Measurements from ENCODE around the gene KCNK4.
"Not testable (repeated sequence)": the region's sequence is repeated elsewhere in the genome, so short reads cannot be mapped to it uniquely, and the experiment has no call there.

Gene KCNK4

DNA sequence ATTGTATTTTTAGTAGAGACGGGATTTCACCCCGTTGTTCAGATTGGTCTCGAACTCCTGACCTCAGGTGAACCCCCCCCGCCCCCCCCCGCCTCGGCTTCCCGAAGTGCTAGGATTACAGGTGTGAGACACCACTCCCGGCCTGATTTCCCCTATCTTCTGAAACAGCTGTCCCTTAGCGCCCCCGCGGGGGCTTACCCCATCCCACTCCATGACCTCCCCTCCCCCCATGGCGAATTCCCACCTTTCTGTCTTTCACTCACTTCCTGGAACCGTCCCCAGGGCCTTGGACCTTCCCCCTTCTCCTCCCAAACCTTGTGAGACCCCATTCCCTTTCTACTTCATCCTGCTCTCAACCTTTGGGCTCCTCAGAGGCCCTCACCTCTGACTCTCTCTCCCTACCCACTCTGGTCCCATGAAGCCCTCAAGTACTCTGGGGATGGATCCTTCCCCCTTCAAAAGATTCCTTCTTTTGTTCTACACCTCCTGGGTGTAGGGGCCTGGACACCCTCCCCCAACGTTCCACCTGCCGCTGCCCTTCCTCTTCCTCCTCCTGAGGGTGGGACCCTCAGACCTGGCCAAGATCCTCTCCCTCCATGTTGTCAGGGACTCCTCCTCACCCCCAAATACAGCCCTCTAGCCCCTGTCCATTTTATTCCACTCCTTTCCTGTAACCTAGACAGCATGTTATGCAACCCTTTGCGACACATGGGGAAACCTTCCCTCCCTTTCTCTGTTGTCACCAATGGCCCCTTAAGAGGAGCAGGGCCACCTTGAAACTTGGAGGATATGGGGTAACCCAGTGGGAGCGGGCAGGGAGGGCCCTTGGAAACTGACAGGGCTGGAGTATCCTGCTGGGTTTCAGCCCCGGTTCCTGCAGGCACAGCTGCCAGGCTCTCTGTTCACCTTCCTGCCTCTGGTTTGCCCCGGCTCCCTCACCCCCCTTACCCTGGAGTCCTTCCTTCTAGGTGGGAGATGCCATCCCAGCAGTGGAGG, 28.0 kb downstream of the KCNK4 start:
- peaks cover 24% of the 10 kb centered on the region for H3K36me3 ChIP-seq (ENCODE audit: control insufficient read depth, low read depth, low read length)

GRCh38 chr11:64320556-64320955, 29.5 kb downstream of the KCNK4 start:
- Histone ChIP-seq H3K27me3 (ENCODE audit: control insufficient read depth, insufficient read depth, low read length) (no peaks in the 10 kb centered on the region), H3K36me3 (ENCODE audit: control insufficient read depth, low read depth, low read length) (peaks cover 17% of the 10 kb centered on the region), H3K27ac (ENCODE audit: low read length) (no peak overlapping the region), H3K9me3 (ENCODE audit: control insufficient read depth, low read depth, low read length) (no peaks in the 10 kb centered on the region), H3K9ac (ENCODE audit: low read length) (no peak overlapping the region), H3K4me3 (ENCODE audit: low read length) (no peak overlapping the region), H3K4me1 (ENCODE audit: control insufficient read depth, low read depth, low read length) (peaks cover 6% of the 10 kb centered on the region)

More for the DNA sequence above, 28.0 kb downstream of the KCNK4 start:
- Histone ChIP-seq H3K4me1 (ENCODE audit: control insufficient read depth, low read depth, low read length) (peaks cover 6% of the 10 kb centered on the region), H3K27me3 (ENCODE audit: control insufficient read depth, insufficient read depth, low read length) (no peaks in the 10 kb centered on the region), H3K9me3 (ENCODE audit: control insufficient read depth, low read depth, low read length) (no peaks in the 10 kb centered on the region), H3K9ac (ENCODE audit: low read length) (peak overlapping the region; percentile 92), H3K4me3 (ENCODE audit: low read length) (peak overlapping the region; percentile 98), H3K27ac (ENCODE audit: low read length) (peak overlapping the region; percentile 12)

GRCh38 chr11:64321026-64321425, 29.9 kb downstream of the KCNK4 start:
- no peak overlapping the region for H3K27ac ChIP-seq (ENCODE audit: low read length)
- no peaks in the 10 kb centered on the region for H3K9me3 ChIP-seq (ENCODE audit: control insufficient read depth, low read depth, low read length)
- H3K27me3 ChIP-seq (ENCODE audit: control insufficient read depth, insufficient read depth, low read length): no peaks in the 10 kb centered on the region
- no peak overlapping the region for H3K9ac ChIP-seq (ENCODE audit: low read length)
- peaks cover 6% of the 10 kb centered on the region for H3K4me1 ChIP-seq (ENCODE audit: control insufficient read depth, low read depth, low read length)
- H3K36me3 ChIP-seq (ENCODE audit: control insufficient read depth, low read depth, low read length): peaks cover 14% of the 10 kb centered on the region
- no peak overlapping the region for H3K4me3 ChIP-seq (ENCODE audit: low read length)

- no peak overlapping the region for H3K27ac ChIP-seq (ENCODE audit: low read length)
- H3K36me3 ChIP-seq (ENCODE audit: control insufficient read depth, low read depth, low read length): peaks cover 11% of the 10 kb centered on the region
- H3K4me3 ChIP-seq (ENCODE audit: low read length): no peak overlapping the region
- H3K9me3 ChIP-seq (ENCODE audit: control insufficient read depth, low read depth, low read length): no peaks in the 10 kb centered on the region
- H3K27me3 ChIP-seq (ENCODE audit: control insufficient read depth, insufficient read depth, low read length): no peaks in the 10 kb centered on the region
- H3K9ac ChIP-seq (ENCODE audit: low read length): no peak overlapping the region
- peaks cover 6% of the 10 kb centered on the region for H3K4me1 ChIP-seq (ENCODE audit: control insufficient read depth, low read depth, low read length)
Observed at GRCh38 chr11:64321533-64321932, 30.4 kb downstream of the KCNK4 start.

DNA sequence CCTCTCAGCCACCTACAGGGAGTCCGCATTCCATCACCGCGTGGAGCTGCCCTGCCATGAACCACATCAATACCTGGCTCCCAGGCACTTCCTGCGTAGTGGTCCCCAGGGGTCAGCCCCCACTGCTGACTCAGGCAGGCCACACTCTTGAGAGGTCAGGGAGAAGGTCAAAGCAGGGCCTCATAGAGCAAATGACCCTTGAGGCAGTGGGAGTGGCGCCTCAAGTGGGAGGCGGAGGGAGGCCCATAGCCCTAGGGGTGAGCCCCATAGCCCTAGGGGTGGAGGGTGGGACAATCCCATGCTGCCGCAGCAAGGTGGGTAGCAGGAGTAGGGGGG, 31.8 kb downstream of the KCNK4 start:
- H3K9ac ChIP-seq (ENCODE audit: low read length): no peak overlapping the region

DNA sequence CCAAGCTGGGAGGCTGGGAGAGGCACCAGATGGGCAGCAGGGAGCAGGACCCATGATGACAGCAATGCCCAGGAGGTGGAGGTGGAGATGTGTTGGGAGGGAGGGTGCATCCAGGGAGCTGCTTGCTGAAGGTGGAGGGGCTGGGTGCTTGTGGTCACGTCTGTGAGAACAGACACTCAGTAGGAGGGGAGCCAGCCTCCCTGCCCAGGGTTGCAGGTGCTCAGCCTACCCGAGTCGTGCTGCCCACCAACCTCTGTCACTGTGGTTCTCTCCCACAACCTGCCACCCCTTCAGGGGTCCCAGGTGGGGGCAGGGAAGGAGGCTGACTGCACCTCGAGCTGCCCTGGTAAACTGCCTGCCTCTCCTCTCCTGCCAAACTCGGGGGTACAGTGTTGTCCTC, 32.3 kb downstream of the KCNK4 start:
- H3K4me1 ChIP-seq (ENCODE audit: control insufficient read depth, low read depth, low read length): peaks cover 6% of the 10 kb centered on the region
- H3K4me3 ChIP-seq (ENCODE audit: low read length): no peak overlapping the region
- H3K27me3 ChIP-seq (ENCODE audit: control insufficient read depth, insufficient read depth, low read length): no peaks in the 10 kb centered on the region
- no peak overlapping the region for H3K27ac ChIP-seq (ENCODE audit: low read length)
- no peaks in the 10 kb centered on the region for H3K9me3 ChIP-seq (ENCODE audit: control insufficient read depth, low read depth, low read length)
- peaks cover 11% of the 10 kb centered on the region for H3K36me3 ChIP-seq (ENCODE audit: control insufficient read depth, low read depth, low read length)
- no peak overlapping the region for H3K9ac ChIP-seq (ENCODE audit: low read length)

More for the DNA sequence above, 31.8 kb downstream of the KCNK4 start:
- H3K27me3 ChIP-seq (ENCODE audit: control insufficient read depth, insufficient read depth, low read length): no peaks in the 10 kb centered on the region
- H3K36me3 ChIP-seq (ENCODE audit: control insufficient read depth, low read depth, low read length): peaks cover 11% of the 10 kb centered on the region
- peaks cover 6% of the 10 kb centered on the region for H3K4me1 ChIP-seq (ENCODE audit: control insufficient read depth, low read depth, low read length)
- H3K9me3 ChIP-seq (ENCODE audit: control insufficient read depth, low read depth, low read length): no peaks in the 10 kb centered on the region
- H3K4me3 ChIP-seq (ENCODE audit: low read length): no peak overlapping the region
- no peak overlapping the region for H3K27ac ChIP-seq (ENCODE audit: low read length)

GRCh38 chr11:64323984-64324383, 32.9 kb downstream of the KCNK4 start:
- not testable (repeated sequence) for H3K4me3 ChIP-seq (ENCODE audit: low read length); H3K9me3 ChIP-seq (ENCODE audit: control insufficient read depth, low read depth, low read length); H3K27me3 ChIP-seq (ENCODE audit: control insufficient read depth, insufficient read depth, low read length); H3K4me1 ChIP-seq (ENCODE audit: control insufficient read depth, low read depth, low read length); H3K27ac ChIP-seq (ENCODE audit: low read length); H3K9ac ChIP-seq (ENCODE audit: low read length)
- H3K36me3 ChIP-seq (ENCODE audit: control insufficient read depth, low read depth, low read length): peaks cover 11% of the 10 kb centered on the region

GRCh38 chr11:64324692-64325469, 33.8 kb downstream of the KCNK4 start:
- Histone ChIP-seq H3K9ac (ENCODE audit: low read length) (no peak overlapping the region), H3K9me3 (ENCODE audit: control insufficient read depth, low read depth, low read length) (no peaks in the 10 kb centered on the region), H3K4me1 (ENCODE audit: control insufficient read depth, low read depth, low read length) (no peaks in the 10 kb centered on the region), H3K27me3 (ENCODE audit: control insufficient read depth, insufficient read depth, low read length) (no peaks in the 10 kb centered on the region), H3K36me3 (ENCODE audit: control insufficient read depth, low read depth, low read length) (peaks cover 11% of the 10 kb centered on the region), H3K4me3 (ENCODE audit: low read length) (no peak overlapping the region), H3K27ac (ENCODE audit: low read length) (no peak overlapping the region)

DNA sequence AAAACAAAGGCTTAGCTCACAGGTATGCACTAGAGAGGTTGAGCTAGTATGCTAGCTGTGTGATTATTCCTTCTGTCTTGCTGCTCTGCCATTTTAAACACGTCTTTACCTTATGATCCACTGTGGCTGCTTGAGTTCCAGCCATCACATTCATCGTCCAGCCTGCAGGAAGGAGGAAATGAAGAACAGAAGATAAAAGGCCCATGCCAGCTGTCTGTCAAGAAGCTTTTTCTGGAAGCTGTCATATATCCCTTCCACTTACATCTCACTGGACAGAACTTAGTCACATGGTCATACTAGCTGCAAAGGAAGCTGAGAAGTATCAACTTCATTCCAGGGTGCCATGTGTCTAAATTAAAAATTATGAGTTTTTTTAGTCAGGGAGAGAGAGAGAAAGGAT, 36.3 kb downstream of the KCNK4 start:
- no peaks in the 10 kb centered on the region for H3K9me3 ChIP-seq (ENCODE audit: control insufficient read depth, low read depth, low read length)
- no peak overlapping the region for H3K27ac ChIP-seq (ENCODE audit: low read length)
- no peaks in the 10 kb centered on the region for H3K36me3 ChIP-seq (ENCODE audit: control insufficient read depth, low read depth, low read length)
- H3K9ac ChIP-seq (ENCODE audit: low read length): no peak overlapping the region
- H3K4me1 ChIP-seq (ENCODE audit: control insufficient read depth, low read depth, low read length): no peaks in the 10 kb centered on the region
- no peak overlapping the region for H3K4me3 ChIP-seq (ENCODE audit: low read length)
- H3K27me3 ChIP-seq (ENCODE audit: control insufficient read depth, insufficient read depth, low read length): no peaks in the 10 kb centered on the region

GRCh38 chr11:64327993-64328392, 36.9 kb downstream of the KCNK4 start:
- no peaks in the 10 kb centered on the region for H3K4me1 ChIP-seq (ENCODE audit: control insufficient read depth, low read depth, low read length)
- no peak overlapping the region for H3K27ac ChIP-seq (ENCODE audit: low read length)

DNA sequence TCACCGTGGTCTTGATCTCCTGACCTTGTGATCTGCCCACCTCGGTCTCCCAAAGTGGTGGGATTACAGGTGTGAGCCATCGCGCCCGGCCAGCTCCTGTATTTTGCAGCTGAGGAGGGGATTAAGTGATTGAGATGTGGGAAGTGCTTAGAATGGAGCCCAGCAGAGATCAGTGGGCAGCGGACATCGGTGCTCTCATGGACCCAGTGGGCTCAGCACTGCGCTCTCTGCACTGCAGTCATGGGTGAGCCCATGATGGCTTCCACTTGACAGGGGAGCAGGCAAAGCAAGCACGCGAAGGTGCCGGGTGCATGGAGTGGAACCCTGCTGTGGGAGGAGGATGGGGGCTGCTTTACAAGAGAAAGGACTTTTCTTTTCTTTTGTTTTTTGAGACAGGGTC, 39.8 kb downstream of the KCNK4 start:
- H3K4me1 ChIP-seq (ENCODE audit: control insufficient read depth, low read depth, low read length): no peaks in the 10 kb centered on the region
- no peak overlapping the region for H3K27ac ChIP-seq (ENCODE audit: low read length)
- no peak overlapping the region for H3K9ac ChIP-seq (ENCODE audit: low read length)
- H3K4me3 ChIP-seq (ENCODE audit: low read length): no peak overlapping the region
- no peaks in the 10 kb centered on the region for H3K36me3 ChIP-seq (ENCODE audit: control insufficient read depth, low read depth, low read length)
- H3K27me3 ChIP-seq (ENCODE audit: control insufficient read depth, insufficient read depth, low read length): no peaks in the 10 kb centered on the region
- H3K9me3 ChIP-seq (ENCODE audit: control insufficient read depth, low read depth, low read length): no peaks in the 10 kb centered on the region

More at GRCh38 chr11:64327993-64328392, 36.9 kb downstream of the KCNK4 start:
- no peak overlapping the region for H3K9ac ChIP-seq (ENCODE audit: low read length)
- H3K9me3 ChIP-seq (ENCODE audit: control insufficient read depth, low read depth, low read length): no peaks in the 10 kb centered on the region
- no peak overlapping the region for H3K4me3 ChIP-seq (ENCODE audit: low read length)
- no peaks in the 10 kb centered on the region for H3K36me3 ChIP-seq (ENCODE audit: control insufficient read depth, low read depth, low read length)
- no peaks in the 10 kb centered on the region for H3K27me3 ChIP-seq (ENCODE audit: control insufficient read depth, insufficient read depth, low read length)
